ENCODE results near the gene THBS2. TPM values are rescaled to one million over a fixed set of nuclear protein-coding genes. Genes with fewer than 3 reads are reported as not detected.

The THBS2 gene
- total RNA-seq, 3 donors from 2014 or later (not counting 1 experiment from before 2014, with no cell fraction given) = not detected

- no peaks in the 10 kb centered on the region for H3K36me3 ChIP-seq (ENCODE audit: control insufficient read depth, insufficient read depth, low read length)
- ATAC-seq = no peak
- H3K4me1 ChIP-seq (ENCODE audit: control insufficient read depth, insufficient read depth, low read length) = no peaks in the 10 kb centered on the region
- no peak for DNase-seq
- Mint-ChIP-seq H3K9me3 (no peaks in the 10 kb centered on the region), H3K4me1 (no peaks in the 10 kb centered on the region), H3K36me3 (no peaks in the 10 kb centered on the region), H3K27ac (no peak overlapping the region), H3K27me3 (ENCODE audit: low read depth in 2 of 2) (peaks cover 10 to 34% of the 10 kb centered on the region in 2 donors), H3K4me3 (no peak overlapping the region)
- no peaks in the 10 kb centered on the region for H3K27me3 ChIP-seq (ENCODE audit: control insufficient read depth, insufficient read depth, low read length)
- no peak for TF ChIP-seq CTCF (IDR thresholded peaks at IDR 0.05)
- no peak overlapping the region for H3K27ac ChIP-seq (ENCODE audit: low read length)
- intact Hi-C loops (cut with micrococcal nuclease) = no loop called here
- no peaks in the 10 kb centered on the region for H3K9me3 ChIP-seq (ENCODE audit: control insufficient read depth, insufficient read depth, low read length)
- 88% methylated on average over 23 of the region's 23 CpGs for WGBS (ENCODE audit: insufficient coverage)
- H3K4me3 ChIP-seq (ENCODE audit: low read length) = no peak overlapping the region
Measured at GRCh38 chr6:169225131-169225576, 28.5 kb downstream of the THBS2 start.

GRCh38 chr6:169224716-169225115 lies 28.9 kb downstream of the THBS2 start:
- Histone ChIP-seq H3K9me3 (ENCODE audit: control insufficient read depth, insufficient read depth, low read length) (no peaks in the 10 kb centered on the region), H3K36me3 (ENCODE audit: control insufficient read depth, insufficient read depth, low read length) (no peaks in the 10 kb centered on the region), H3K27ac (ENCODE audit: low read length) (no peak overlapping the region), H3K4me1 (ENCODE audit: control insufficient read depth, insufficient read depth, low read length) (no peaks in the 10 kb centered on the region), H3K27me3 (ENCODE audit: control insufficient read depth, insufficient read depth, low read length) (no peaks in the 10 kb centered on the region), H3K4me3 (ENCODE audit: low read length) (no peak overlapping the region)
- Mint-ChIP-seq H3K27me3 (ENCODE audit: low read depth in 2 of 2) (peaks cover 10 to 30% of the 10 kb centered on the region in 2 donors), H3K27ac (no peak overlapping the region), H3K36me3 (no peaks in the 10 kb centered on the region), H3K9me3 (no peaks in the 10 kb centered on the region), H3K4me1 (no peaks in the 10 kb centered on the region), H3K4me3 (no peak overlapping the region)
- ATAC-seq = no peak
- no peak for DNase-seq
- WGBS (ENCODE audit: insufficient coverage) = 94% methylated on average over 9 of the region's 9 CpGs
- TF ChIP-seq CTCF (IDR thresholded peaks at IDR 0.05) = no peak
- intact Hi-C loops (cut with micrococcal nuclease) = no loop called here

- H3K4me3 Mint-ChIP-seq = no peak overlapping the region
- Histone ChIP-seq H3K27ac (ENCODE audit: low read length) (no peak overlapping the region), H3K4me3 (ENCODE audit: low read length) (no peak overlapping the region), H3K9me3 (ENCODE audit: control insufficient read depth, insufficient read depth, low read length) (no peaks in the 10 kb centered on the region), H3K36me3 (ENCODE audit: control insufficient read depth, insufficient read depth, low read length) (no peaks in the 10 kb centered on the region), H3K4me1 (ENCODE audit: control insufficient read depth, insufficient read depth, low read length) (no peaks in the 10 kb centered on the region), H3K27me3 (ENCODE audit: control insufficient read depth, insufficient read depth, low read length) (no peaks in the 10 kb centered on the region)
- no peaks in the 10 kb centered on the region for H3K9me3 Mint-ChIP-seq
- no peak for DNase-seq
- no peak overlapping the region for H3K27ac Mint-ChIP-seq
- H3K36me3 Mint-ChIP-seq = no peaks in the 10 kb centered on the region
- no peak for ATAC-seq
- intact Hi-C loops (cut with micrococcal nuclease) = no loop called here
- TF ChIP-seq CTCF (IDR thresholded peaks at IDR 0.05) = no peak
- WGBS (ENCODE audit: insufficient coverage) = 76% methylated on average over 10 of the region's 10 CpGs
- no peaks in the 10 kb centered on the region for H3K4me1 Mint-ChIP-seq
- peaks cover 10 to 26% of the 10 kb centered on the region in 2 donors for H3K27me3 Mint-ChIP-seq (ENCODE audit: low read depth in 2 of 2)
Measured at GRCh38 chr6:169224185-169224695, 29.4 kb downstream of the THBS2 start.

- ATAC-seq (no peak), DNase-seq (no peak)
- H3K27ac ChIP-seq (ENCODE audit: low read length) = no peak overlapping the region
- 97% methylated on average over 9 of the region's 9 CpGs for WGBS (ENCODE audit: insufficient coverage)
- Mint-ChIP-seq H3K9me3 (peaks cover 4 to 11% of the 10 kb centered on the region in 2 donors), H3K4me1 (no peaks in the 10 kb centered on the region), H3K36me3 (no peaks in the 10 kb centered on the region), H3K27ac (no peak overlapping the region), H3K27me3 (ENCODE audit: low read depth in 2 of 2) (peaks cover 17 to 26% of the 10 kb centered on the region in 2 donors), H3K4me3 (no peak overlapping the region)
- no peaks in the 10 kb centered on the region for H3K36me3 ChIP-seq (ENCODE audit: control insufficient read depth, insufficient read depth, low read length)
- H3K27me3 ChIP-seq (ENCODE audit: control insufficient read depth, insufficient read depth, low read length) = no peaks in the 10 kb centered on the region
- no peak for TF ChIP-seq CTCF (IDR thresholded peaks at IDR 0.05)
- H3K4me3 ChIP-seq (ENCODE audit: low read length) = no peak overlapping the region
- intact Hi-C loops (cut with micrococcal nuclease) = no loop called here
- H3K4me1 ChIP-seq (ENCODE audit: control insufficient read depth, insufficient read depth, low read length) = no peaks in the 10 kb centered on the region
- no peaks in the 10 kb centered on the region for H3K9me3 ChIP-seq (ENCODE audit: control insufficient read depth, insufficient read depth, low read length)
Measured at GRCh38 chr6:169223006-169223405, 30.6 kb downstream of the THBS2 start.

Data from natural killer cell (primary cell).